Left ventricle myocardium inferior (tissue), 1 donor: ENCODE data around the gene LHFPL5. TPM values are rescaled to one million over a fixed set of nuclear protein-coding genes. Genes with fewer than 3 reads are reported as not detected.

ENCODE experiments used
- DNase-seq: peaks from one replicate; pipeline ENCODE4 v3.0.0-alpha.2; 2020
- H3K27ac ChIP-seq: fragments of 200-600 bp; replicated peaks from 2 replicates; pipeline ENCODE4 v1.8.0; 2021
- H3K27me3 ChIP-seq: fragments of 200-600 bp; 2 replicates; pipeline ENCODE4 v1.8.0; 2021; ENCODE audit warnings: low read depth
- H3K36me3 ChIP-seq: fragments of 200-600 bp; 2 replicates; pipeline ENCODE4 v1.8.0; 2021
- H3K4me1 ChIP-seq: fragments of 200-600 bp; 2 replicates; pipeline ENCODE4 v1.8.0; 2021
- H3K4me3 ChIP-seq: fragments of 200-600 bp; 2 replicates; pipeline ENCODE4 v1.8.0; 2021; ENCODE audit warnings: mild to moderate bottlenecking, moderate library complexity
- H3K9me3 ChIP-seq: fragments of 200-600 bp; replicated peaks from 2 replicates; pipeline ENCODE4 v1.8.0; 2021
- CTCF ChIP-seq: fragments of 200-600 bp; IDR thresholded peaks from 2 replicates; pipeline ENCODE4 v1.8.0; 2021; ENCODE audit warnings: antibody characterized with exemption, mild to moderate bottlenecking, borderline replicate concordance
- intact Hi-C: fragments of 100-400 bp; cut with micrococcal nuclease; formaldehyde crosslinking; loops from one replicate; pipeline ENCODE4 v1.11.0; 2022
- total RNA-seq: library from RNA; stranded (reverse); fragmentation: NEBNext Ultra II Directional; extraction: Animal tissue kit (Norgen Biotek cat#: 25700); gene quantifications from one replicate; pipeline ENCODE4 v1.2.1, GENCODE V29; 2021
- donor health status: DM: no; HTN: yes; CAD: no; lungs with severe emphysema.

The LHFPL5 gene
- total RNA-seq, 1 donor from 2014 or later, result not detected

- no peak for TF ChIP-seq CTCF
Observed at GRCh38 chr6:35771343-35771627, 33.9 kb upstream of the LHFPL5 start.

GRCh38 chr6:35774116-35774794, 30.9 kb upstream of the LHFPL5 start:
- no peak overlapping the region for H3K27ac ChIP-seq
- DNase-seq, result no peak
- no peaks in the 10 kb centered on the region for H3K9me3 ChIP-seq
- intact Hi-C loops, result no loop called here
- TF ChIP-seq CTCF, result no peak
- no peak overlapping the region for H3K4me3 ChIP-seq
- H3K4me1 ChIP-seq, result peaks cover 8% of the 10 kb centered on the region
- H3K36me3 ChIP-seq, result no peaks in the 10 kb centered on the region
- peaks cover 86% of the 10 kb centered on the region for H3K27me3 ChIP-seq

More at GRCh38 chr6:35771343-35771627, 33.9 kb upstream of the LHFPL5 start:
- intact Hi-C loops, result no loop called here
- DNase-seq, result no peak
- no peak overlapping the region for H3K4me3 ChIP-seq
- H3K9me3 ChIP-seq, result no peaks in the 10 kb centered on the region
- peaks cover 73% of the 10 kb centered on the region for H3K27me3 ChIP-seq
- H3K27ac ChIP-seq, result no peak overlapping the region
- H3K4me1 ChIP-seq, result peaks cover 2% of the 10 kb centered on the region
- no peaks in the 10 kb centered on the region for H3K36me3 ChIP-seq

GRCh38 chr6:35775031-35775430, 30.1 kb upstream of the LHFPL5 start:
- intact Hi-C loops, result no loop called here
- peaks cover 88% of the 10 kb centered on the region for H3K27me3 ChIP-seq
- no peak overlapping the region for H3K27ac ChIP-seq
- no peaks in the 10 kb centered on the region for H3K9me3 ChIP-seq
- H3K4me1 ChIP-seq, result peaks cover 8% of the 10 kb centered on the region
- H3K4me3 ChIP-seq, result no peak overlapping the region
- no peak for TF ChIP-seq CTCF
- no peak for DNase-seq
- no peaks in the 10 kb centered on the region for H3K36me3 ChIP-seq

- intact Hi-C loops, result no loop called here
- H3K4me1 ChIP-seq, result peaks cover 8% of the 10 kb centered on the region
- no peak for TF ChIP-seq CTCF
- H3K27me3 ChIP-seq, result peaks cover 88% of the 10 kb centered on the region
- H3K9me3 ChIP-seq, result no peaks in the 10 kb centered on the region
- no peak within 1 kb of the TSS for H3K27ac ChIP-seq
- no peak for DNase-seq
- peak within 1 kb of the TSS; percentile 65 for H3K4me3 ChIP-seq
- H3K36me3 ChIP-seq, result no peaks in the 10 kb centered on the region
Observed at GRCh38 chr6:35776364-35777215, 28.6 kb upstream of the LHFPL5 start, which contains the start of gene CLPSL2. CLPSL2 (plus strand) TSS chr6:35776598; CDS start chr6:35776619, 21 bp downstream.

- no peak for DNase-seq
- Histone ChIP-seq H3K4me3 (no peak overlapping the region), H3K36me3 (no peaks in the 10 kb centered on the region), H3K4me1 (peaks cover 8% of the 10 kb centered on the region), H3K9me3 (no peaks in the 10 kb centered on the region), H3K27me3 (peaks cover 89% of the 10 kb centered on the region), H3K27ac (no peak overlapping the region)
- intact Hi-C loops, result no loop called here
- no peak for TF ChIP-seq CTCF
Observed at GRCh38 chr6:35777356-35778102, 27.6 kb upstream of the LHFPL5 start.
